Vagina (tissue), 2 donors: ENCODE results near the gene VSTM4. TPM values are rescaled to one million over a fixed set of nuclear protein-coding genes. Genes with fewer than 3 reads are reported as not detected.

Experiments used
- DNase-seq, 2 donors: peaks; one replicate each; pipeline ENCODE4 v3.0.0-alpha.2; 2017; ENCODE audit errors: extremely low spot score in 2 of 2
- H3K27ac ChIP-seq: fragments of 200-600 bp; sonication (generic); one replicate; pipeline ENCODE4 v1.5.1; 2019
- H3K27me3 ChIP-seq: fragments of 200-600 bp; sonication (generic); one replicate; pipeline ENCODE4 v1.5.1; 2019
- H3K36me3 ChIP-seq, 2 donors: fragments of 200-600 bp; sonication (generic); one replicate each; pipeline ENCODE4 v1.5.1; 2017 to 2019
- H3K4me1 ChIP-seq: fragments of 200-600 bp; sonication (generic); one replicate; pipeline ENCODE4 v1.5.1; 2019
- H3K4me3 ChIP-seq, 2 donors: fragments of 200-600 bp; sonication (generic); 1 replicate in 1 of 2; 2 replicates in 1 of 2; pipeline ENCODE4 v1.5.1; 2016 to 2019
- H3K9me3 ChIP-seq: fragments of 200-600 bp; sonication (generic); one replicate; pipeline ENCODE4 v1.5.1; 2019
- CTCF ChIP-seq, 3 experiments: fragments of 450-650 bp in 2 of 3; fragments of 200-600 bp in 1 of 3; sonication (generic) in 1 of 3; IDR thresholded peaks; one replicate each; pipeline ENCODE4 v1.5.1; 2017 to 2019; ENCODE audit warnings: antibody characterized with exemption in 3 of 3, mild to moderate bottlenecking in 2 of 3, moderate library complexity in 2 of 3
- POLR2A ChIP-seq, 2 donors: fragments of 450-650 bp; IDR thresholded peaks; one replicate each; pipeline ENCODE4 v1.6.1; 2017; ENCODE audit warnings: antibody characterized with exemption in 2 of 2, mild to moderate bottlenecking in 2 of 2, moderate library complexity in 2 of 2
- POLR2AphosphoS5 ChIP-seq, 2 donors: sonication (generic); formaldehyde crosslinking; IDR thresholded peaks; one replicate each; pipeline ENCODE4 v1.9.0; 2017; ENCODE audit warnings: antibody characterized with exemption in 2 of 2, mild to moderate bottlenecking in 2 of 2, low read depth in 1 of 2; ENCODE audit not compliant: insufficient read depth in 1 of 2
- intact Hi-C: fragments of 100-400 bp; cut with DNase I; formaldehyde crosslinking; loops from one replicate; pipeline ENCODE4 v1.15.1; 2023
- total RNA-seq: library from RNA; depleted of rRNA; stranded (reverse); fragments of >200 nt; gene quantifications from one replicate; pipeline ENCODE4 v1.2.3, GENCODE V29; 2016

The VSTM4 gene
- total RNA-seq, 1 donor from 2014 or later: 14.0 TPM

DNA sequence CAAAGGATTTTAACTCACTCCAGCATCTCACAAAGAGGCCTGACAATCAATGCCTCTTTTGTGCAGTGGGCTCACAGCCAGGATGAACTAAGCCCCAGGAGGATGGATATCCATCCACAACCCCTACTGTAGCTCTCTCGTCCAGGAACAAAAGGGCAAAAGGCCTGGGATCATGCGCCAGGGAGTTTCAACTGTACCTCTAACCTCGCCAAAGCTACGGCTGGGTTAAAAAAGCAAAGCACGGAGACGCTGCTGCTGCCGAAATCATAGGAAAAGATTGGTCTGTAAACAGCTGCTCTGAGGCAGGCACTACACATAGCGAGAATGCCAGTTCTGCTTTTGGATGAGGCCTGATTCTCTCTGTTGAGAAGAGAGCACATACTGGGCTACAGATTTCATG is 32.1 kb downstream of the VSTM4 start:
- Histone ChIP-seq H3K27ac (peak overlapping the region; percentile 59), H3K27me3 (no peaks in the 10 kb centered on the region), H3K4me3 (no peak overlapping the region), H3K36me3 (peaks cover 0 to 8% of the 10 kb centered on the region in 2 donors), H3K9me3 (no peaks in the 10 kb centered on the region), H3K4me1 (peaks cover 55% of the 10 kb centered on the region)
- no peak for TF ChIP-seq POLR2AphosphoS5 (IDR thresholded peaks at IDR 0.05; ENCODE audit: insufficient read depth in 1 of 2, low read depth in 1 of 2)
- TF ChIP-seq CTCF (IDR thresholded peaks at IDR 0.05): no peak
- TF ChIP-seq POLR2A (IDR thresholded peaks at IDR 0.05): no peak
- intact Hi-C loops: no loop called here
- DNase-seq: no peak

GRCh38 chr10:49082766-49083165 is 32.6 kb downstream of the VSTM4 start:
- H3K4me3 ChIP-seq: no peak overlapping the region
- H3K27me3 ChIP-seq: no peaks in the 10 kb centered on the region
- H3K9me3 ChIP-seq: no peaks in the 10 kb centered on the region
- peaks cover 55% of the 10 kb centered on the region for H3K4me1 ChIP-seq
- H3K36me3 ChIP-seq: peaks cover 0 to 8% of the 10 kb centered on the region in 2 donors
- intact Hi-C loops: no loop called here
- peak overlapping the region; percentile 59 for H3K27ac ChIP-seq
- no peak for DNase-seq
- TF ChIP-seq CTCF (IDR thresholded peaks at IDR 0.05) (no peak), POLR2A (IDR thresholded peaks at IDR 0.05) (no peak), POLR2AphosphoS5 (IDR thresholded peaks at IDR 0.05; ENCODE audit: insufficient read depth in 1 of 2, low read depth in 1 of 2) (no peak)

- Histone ChIP-seq H3K4me3 (no peak overlapping the region), H3K36me3 (peaks cover 0 to 11% of the 10 kb centered on the region in 2 donors), H3K27ac (peak overlapping the region; percentile 59), H3K9me3 (no peaks in the 10 kb centered on the region), H3K4me1 (peaks cover 59% of the 10 kb centered on the region), H3K27me3 (no peaks in the 10 kb centered on the region)
- intact Hi-C loops: no loop called here
- no peak for DNase-seq
- TF ChIP-seq POLR2A (IDR thresholded peaks at IDR 0.05) (no peak), CTCF (IDR thresholded peaks at IDR 0.05) (no peak), POLR2AphosphoS5 (IDR thresholded peaks at IDR 0.05; ENCODE audit: insufficient read depth in 1 of 2, low read depth in 1 of 2) (no peak)
Observed at GRCh38 chr10:49081547-49082275, 33.6 kb downstream of the VSTM4 start.

DNA sequence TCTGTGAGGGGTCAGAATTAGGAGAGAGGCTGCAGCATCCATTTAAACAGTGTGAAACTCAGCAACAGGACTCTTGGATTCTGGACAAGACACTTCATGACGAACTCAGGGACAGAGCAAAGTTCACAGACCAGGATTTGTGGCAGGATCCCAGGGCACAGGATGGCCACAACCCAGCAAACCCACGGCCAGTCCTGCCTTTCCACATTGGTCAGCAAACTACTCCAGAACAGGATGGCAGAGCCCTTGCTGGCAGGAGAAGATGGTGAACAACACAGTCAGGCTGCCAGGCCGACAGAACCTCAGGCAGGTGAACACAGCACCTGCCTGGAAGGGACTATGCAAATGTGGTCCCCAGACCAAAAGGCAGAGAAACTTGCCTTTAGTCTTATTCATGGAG is 34.4 kb downstream of the VSTM4 start:
- peak overlapping the region; percentile 59 for H3K27ac ChIP-seq
- no peak overlapping the region for H3K4me3 ChIP-seq
- H3K4me1 ChIP-seq: peaks cover 61% of the 10 kb centered on the region
- TF ChIP-seq POLR2A (IDR thresholded peaks at IDR 0.05): no peak
- TF ChIP-seq CTCF (IDR thresholded peaks at IDR 0.05): no peak
- TF ChIP-seq POLR2AphosphoS5 (IDR thresholded peaks at IDR 0.05; ENCODE audit: insufficient read depth in 1 of 2, low read depth in 1 of 2): no peak
- no peaks in the 10 kb centered on the region for H3K9me3 ChIP-seq
- peaks cover 0 to 15% of the 10 kb centered on the region in 2 donors for H3K36me3 ChIP-seq
- no peak for DNase-seq
- H3K27me3 ChIP-seq: no peaks in the 10 kb centered on the region
- intact Hi-C loops: no loop called here

GRCh38 chr10:49080071-49080470 is 35.3 kb downstream of the VSTM4 start:
- H3K4me3 ChIP-seq: no peak overlapping the region
- H3K4me1 ChIP-seq: peaks cover 61% of the 10 kb centered on the region
- intact Hi-C loops: no loop called here
- peaks cover 0 to 12% of the 10 kb centered on the region in 2 donors for H3K36me3 ChIP-seq
- TF ChIP-seq CTCF (IDR thresholded peaks at IDR 0.05) (no peak), POLR2A (IDR thresholded peaks at IDR 0.05) (no peak), POLR2AphosphoS5 (IDR thresholded peaks at IDR 0.05; ENCODE audit: insufficient read depth in 1 of 2, low read depth in 1 of 2) (peak in 1 of 2 donors; percentile 86)
- H3K27me3 ChIP-seq: no peaks in the 10 kb centered on the region
- H3K27ac ChIP-seq: peak overlapping the region; percentile 59
- DNase-seq: no peak
- no peaks in the 10 kb centered on the region for H3K9me3 ChIP-seq
